HG03064 (cell line): ENCODE measurements around the gene CDCA7L.
"Not testable (repeated sequence)": the region's sequence is repeated elsewhere in the genome, so short reads cannot be mapped to it uniquely, and the experiment has no call there.

Source experiments
- ATAC-seq: cut with Tn5 transposase; IDR thresholded peaks from one replicate; pipeline ENCODE4 v1.9.1; 2021; ENCODE audit warnings: low read depth; ENCODE audit not compliant: unreplicated experiment

Gene CDCA7L

DNA sequence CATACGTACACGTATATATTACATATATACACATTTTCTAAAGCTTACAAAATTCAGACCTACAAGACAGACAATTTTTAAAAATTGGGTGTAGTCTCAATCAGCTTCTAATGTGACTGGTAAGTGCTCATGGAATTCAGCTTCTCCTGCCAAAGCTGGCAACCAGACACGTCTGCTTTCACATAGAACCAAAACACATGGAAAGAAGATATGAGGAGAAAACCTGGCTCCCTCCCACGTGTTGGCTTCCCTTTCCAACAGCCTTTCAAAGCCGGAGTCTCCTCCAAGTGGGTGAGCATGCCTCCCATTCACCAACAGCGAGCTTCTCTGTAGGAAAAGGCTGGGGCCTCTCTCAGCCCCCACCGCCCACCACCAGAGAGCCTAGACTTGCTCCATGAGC is 33.4 kb downstream of the CDCA7L start:
- ATAC-seq = no peak

GRCh38 chr7:21911341-21911875 is 34.3 kb downstream of the CDCA7L start:
- no peak for ATAC-seq

- ATAC-seq = no peak
Measured at GRCh38 chr7:21910253-21910652, 35.4 kb downstream of the CDCA7L start.

GRCh38 chr7:21908746-21909145 is 37.0 kb downstream of the CDCA7L start:
- ATAC-seq = no peak

DNA sequence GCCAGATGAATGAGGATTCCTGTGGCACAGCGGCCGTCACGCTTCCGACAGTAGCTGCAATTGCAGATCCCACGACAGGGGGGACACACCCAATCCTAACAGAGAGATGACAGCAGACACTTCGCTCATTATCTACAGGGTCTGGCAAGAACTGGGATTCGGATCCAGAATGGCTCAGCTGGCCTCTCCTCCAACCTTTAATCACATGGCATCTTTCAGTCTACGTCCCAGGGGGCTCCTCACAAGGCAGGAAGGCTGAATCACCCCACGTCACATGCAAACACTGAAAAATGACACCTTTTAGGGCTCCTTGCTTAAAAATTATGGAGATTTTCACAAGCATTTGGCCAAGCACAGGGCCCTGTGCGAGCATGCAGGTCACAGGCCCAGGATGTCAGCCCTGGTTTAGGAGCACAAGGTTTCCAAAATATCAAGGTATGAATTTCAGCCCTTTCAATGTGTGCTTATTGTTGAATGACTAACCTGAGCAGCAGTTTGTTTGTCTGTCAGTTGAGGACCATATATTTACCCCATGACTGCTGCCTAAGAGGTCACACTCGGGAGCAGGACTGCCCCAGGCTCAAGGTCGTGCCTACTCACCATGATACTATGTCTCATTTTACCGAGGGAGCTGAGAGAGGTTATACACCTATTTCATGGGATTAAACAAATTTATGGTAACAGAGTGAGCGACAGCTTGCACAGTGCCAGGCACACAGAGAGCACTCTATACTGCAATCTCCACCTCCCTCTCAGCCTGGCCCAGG is 42.5 kb downstream of the CDCA7L start:
- ATAC-seq = no peak

DNA sequence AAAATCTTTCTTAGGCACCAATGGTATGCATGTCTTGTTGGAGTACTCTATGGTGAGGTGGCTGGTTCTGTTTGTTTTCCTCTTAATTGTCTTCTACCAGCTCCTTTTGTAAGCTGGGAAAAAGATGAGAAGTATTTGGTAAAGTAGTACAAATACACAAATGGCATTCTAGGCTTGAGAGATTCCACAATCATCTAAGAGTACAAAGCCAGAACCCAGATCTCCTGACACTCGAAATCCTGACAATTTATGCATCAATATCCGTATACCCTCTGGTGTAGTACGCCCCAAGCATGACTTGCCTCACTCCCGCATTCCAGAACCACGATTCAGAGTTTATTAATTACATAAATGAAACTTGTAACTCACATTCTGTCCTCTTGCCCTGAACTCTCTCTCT is 43.5 kb downstream of the CDCA7L start:
- ATAC-seq = no peak

DNA sequence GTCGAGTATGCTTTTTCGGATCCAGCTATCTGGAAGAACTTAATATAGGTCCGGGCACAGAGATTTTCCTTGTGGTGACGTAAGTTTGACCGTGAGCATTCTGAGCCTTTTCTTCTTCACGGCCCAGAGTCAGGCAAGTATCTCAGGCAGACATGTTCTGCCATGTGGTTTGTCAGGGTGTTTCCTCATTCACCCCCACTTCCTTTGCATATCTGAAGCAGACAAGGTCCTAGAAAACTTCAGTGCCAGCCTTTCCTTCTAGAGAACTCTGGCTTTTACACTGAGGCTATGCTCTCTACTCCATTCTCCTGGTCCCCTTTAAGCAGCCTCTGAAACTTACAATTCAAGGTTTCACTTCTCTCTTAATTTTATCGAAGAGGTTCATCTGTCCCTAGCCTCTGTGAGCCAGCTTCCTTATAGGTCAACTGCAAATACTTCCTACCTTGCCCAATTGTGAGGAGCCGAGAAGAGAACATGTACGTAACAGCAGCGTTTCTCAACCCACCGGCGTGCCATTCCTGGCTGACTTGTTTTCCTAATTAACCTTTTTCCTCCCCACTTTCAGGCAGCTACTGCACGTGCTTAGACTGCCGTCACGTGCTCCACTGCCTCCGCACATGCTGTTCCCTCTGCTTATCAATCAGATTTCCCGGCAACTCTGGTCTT is 47.3 kb downstream of the CDCA7L start:
- ATAC-seq = peak; percentile 93

- no peak for ATAC-seq
Measured at GRCh38 chr7:21893401-21893800, 52.3 kb downstream of the CDCA7L start.

DNA sequence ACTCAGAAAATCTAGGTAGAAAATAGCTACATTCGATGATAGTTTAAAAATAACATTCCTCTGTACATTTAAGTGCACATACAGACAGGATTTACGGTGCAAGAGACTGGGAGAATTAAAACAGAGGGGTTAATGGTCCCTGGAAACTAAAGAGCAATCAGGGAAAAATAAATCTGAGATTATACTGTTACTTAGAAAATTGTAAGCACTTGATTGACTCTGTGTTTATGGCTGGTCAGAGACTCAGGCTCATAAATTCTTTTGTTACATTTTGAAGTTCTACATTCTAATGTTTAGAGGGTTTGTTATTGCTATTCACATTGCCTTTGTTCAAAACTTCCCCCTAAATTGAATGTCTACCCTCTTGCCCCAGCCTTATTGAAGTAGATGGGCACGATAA is 54.4 kb downstream of the CDCA7L start:
- ATAC-seq = no peak

GRCh38 chr7:21887779-21888178 is 57.9 kb downstream of the CDCA7L start:
- no peak for ATAC-seq

DNA sequence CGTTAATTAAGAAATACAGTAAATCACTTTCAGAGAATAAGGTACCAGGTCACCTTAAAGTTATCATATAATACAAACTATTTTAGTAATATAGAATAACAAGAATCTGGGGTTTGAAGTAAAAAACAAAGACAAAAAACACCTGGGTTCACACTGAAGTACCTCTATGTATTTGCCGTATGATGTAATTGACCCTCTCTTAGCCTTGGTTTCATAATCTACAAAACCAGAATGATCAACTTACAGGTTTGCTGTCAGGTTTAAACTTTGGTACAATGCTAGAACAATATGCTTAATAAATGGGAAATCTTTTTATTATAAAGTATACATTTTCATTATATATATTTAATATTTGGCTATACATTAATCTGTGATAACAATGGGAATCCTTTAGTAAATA is 58.3 kb downstream of the CDCA7L start:
- ATAC-seq = no peak

DNA sequence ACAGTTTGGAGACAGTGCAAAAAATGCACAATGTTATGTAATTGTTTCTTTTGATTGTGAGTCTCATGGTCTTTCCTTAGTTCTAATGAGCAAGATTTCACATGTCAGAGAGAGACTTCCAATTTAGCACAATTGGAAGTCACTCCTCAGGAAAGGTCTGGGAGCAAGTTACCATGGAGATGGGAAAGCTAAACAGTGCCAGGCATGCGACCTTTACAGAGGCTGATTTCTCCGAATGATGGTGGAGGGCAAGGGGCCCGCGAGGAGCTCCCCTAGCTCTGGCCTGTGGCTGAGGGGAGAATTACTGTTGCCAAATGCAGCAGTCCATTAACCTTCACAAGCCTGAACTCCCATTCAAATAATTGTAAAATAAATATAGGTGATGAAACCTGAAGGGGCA is 59.3 kb downstream of the CDCA7L start:
- no peak for ATAC-seq

DNA sequence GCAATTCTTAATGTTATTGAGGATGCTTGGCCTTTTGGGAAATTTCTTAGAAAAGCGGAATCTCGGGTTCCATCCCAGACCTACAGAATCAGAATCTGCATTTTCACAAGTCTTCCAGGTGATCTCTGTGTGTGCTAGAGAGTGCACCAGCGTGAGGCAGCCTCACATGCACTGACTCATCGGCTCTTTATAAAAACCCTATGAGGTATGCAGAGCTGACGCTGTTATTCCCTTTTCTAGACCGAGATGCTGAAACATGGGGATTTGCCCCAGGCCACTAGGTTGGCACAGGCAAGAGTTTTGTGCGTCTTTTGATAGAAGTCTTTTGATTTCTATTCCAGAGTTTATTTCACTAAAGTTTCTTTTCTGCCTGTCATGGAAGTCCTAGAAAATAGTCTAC is 61.2 kb downstream of the CDCA7L start:
- ATAC-seq = no peak

DNA sequence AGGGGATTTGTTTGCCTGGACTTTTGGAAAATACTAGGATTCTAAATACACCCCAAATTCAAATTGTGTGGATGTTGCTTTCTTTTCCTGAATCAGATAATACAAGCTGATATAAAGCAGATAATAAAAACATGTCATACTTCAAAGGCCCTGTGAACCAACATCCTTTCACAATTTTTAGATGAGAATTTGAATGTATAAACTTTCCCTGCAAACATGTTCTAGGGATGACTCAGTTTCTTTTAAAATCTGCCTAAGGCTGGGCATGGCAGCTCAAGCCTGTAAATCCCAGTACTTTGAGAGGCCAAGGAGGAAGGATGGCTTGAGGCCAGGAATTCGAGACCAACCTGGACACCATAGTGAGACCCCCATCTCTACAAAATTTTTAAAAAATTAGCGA is 62.2 kb downstream of the CDCA7L start:
- not testable (repeated sequence) for ATAC-seq

DNA sequence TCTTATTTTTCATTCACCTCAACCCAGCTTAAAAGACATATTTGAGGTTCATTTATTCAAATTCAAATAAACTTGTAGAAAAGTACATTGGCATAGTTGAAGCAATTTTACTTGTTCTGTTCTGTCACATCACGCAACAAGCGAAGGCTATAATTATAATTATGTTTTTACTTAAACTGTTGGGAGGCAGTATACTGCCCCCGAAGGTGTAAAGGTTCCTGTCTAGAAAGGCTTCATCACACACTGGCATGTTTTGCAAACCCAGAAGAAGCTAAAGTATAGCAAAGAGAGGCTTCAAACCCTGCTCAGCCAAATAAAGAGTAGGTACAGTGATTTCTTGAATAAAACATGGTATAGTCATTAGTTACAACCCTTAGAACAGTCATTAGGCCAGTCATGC is 62.6 kb downstream of the CDCA7L start:
- ATAC-seq = no peak

DNA sequence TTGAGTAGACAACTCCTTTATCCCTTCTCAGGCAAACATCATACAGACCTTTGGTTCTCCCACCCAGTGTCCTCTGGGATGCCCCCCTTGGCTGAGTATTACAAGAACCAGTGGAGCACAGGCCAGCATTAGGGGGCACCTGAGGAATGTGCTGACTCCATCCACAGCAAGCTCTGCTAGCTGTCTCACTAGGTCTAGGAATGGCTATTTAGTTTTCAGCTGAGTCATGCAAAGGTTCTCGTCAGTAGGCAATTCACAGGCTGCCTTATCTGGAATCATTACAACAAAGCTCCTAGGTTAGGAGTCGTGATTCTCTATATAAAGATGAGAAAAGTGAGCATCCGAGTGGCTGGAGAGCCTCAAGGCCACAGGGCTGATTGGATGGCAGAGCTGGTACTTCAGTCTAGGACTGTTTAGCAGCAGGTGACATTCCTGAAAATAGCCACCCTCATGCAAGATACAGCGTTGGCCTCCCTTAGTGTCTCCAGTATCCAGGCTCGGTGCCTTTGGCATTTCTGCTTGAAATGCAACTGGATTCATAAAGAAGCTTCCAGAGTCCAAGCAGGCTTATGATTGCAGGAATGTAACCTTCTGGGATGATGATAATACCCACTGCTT is 75.8 kb downstream of the CDCA7L start:
- ATAC-seq = no peak

DNA sequence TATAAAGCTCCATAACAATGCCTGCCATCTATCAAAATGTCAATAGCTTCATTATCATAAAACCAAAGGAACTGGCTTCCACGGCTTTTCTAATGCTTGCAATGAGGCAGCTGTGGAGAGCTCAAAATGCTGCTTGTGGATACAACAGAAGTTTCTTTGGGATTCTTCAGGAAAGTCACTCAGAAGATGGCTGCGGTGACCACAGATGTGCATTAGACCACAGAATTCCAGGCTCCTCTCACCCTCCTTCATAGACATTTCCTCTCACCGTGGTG is 77.2 kb downstream of the CDCA7L start:
- ATAC-seq = no peak

- no peak for ATAC-seq
Measured at GRCh38 chr7:21867816-21868575, 77.7 kb downstream of the CDCA7L start.

GRCh38 chr7:21867226-21867625 is 78.5 kb downstream of the CDCA7L start:
- no peak for ATAC-seq

GRCh38 chr7:21866731-21867130 is 79.0 kb downstream of the CDCA7L start:
- ATAC-seq = no peak

- not testable (repeated sequence) for ATAC-seq
Measured at GRCh38 chr7:21865631-21866204, 80.0 kb downstream of the CDCA7L start.
